K562 (cell line): ENCODE measurements around the gene ATG4D. TPM values are rescaled to one million over a fixed set of nuclear protein-coding genes. Genes with fewer than 3 reads are reported as not detected.

ENCODE experiments used
- AFF4 ChIP-seq: sonication (generic); formaldehyde crosslinking; IDR thresholded peaks from 2 replicates; pipeline ENCODE4 v1.8.0; 2023; ENCODE audit warnings: mild to moderate bottlenecking, missing genetic modification reagents
- ATF1 ChIP-seq, 2 experiments: fragments of 450-650 bp in 1 of 2; IDR thresholded peaks; 2 replicates each; pipeline ENCODE4 v1.6.1; 2016; ENCODE audit warnings: missing compliant biosample characterization in 1 of 2, missing genetic modification characterization in 1 of 2
- BRCA1 ChIP-seq, 2 experiments: fragments of 450-650 bp in 1 of 2; sonication (generic) in 1 of 2; formaldehyde crosslinking in 1 of 2; IDR thresholded peaks; 2 replicates each; pipeline versions ENCODE4 v1.5.0 to v1.6.1; 2017 to 2020; ENCODE audit warnings: mild to moderate bottlenecking in 1 of 2, missing genetic modification reagents in 1 of 2
- CEBPG ChIP-seq, 3 experiments: fragments of 200-800 bp in 1 of 3; sonication (Bioruptor generic) in 1 of 3; sonication (generic) in 1 of 3; formaldehyde crosslinking in 1 of 3; IDR thresholded peaks in 2 of 3; conservative IDR thresholded peaks in 1 of 3; 2 replicates each; pipeline versions ENCODE4 v1.6.1 to v1.8.0; 2016 to 2022; ENCODE audit warnings: missing compliant biosample characterization in 2 of 3, missing genetic modification characterization in 2 of 3, mild to moderate bottlenecking in 1 of 3, missing genetic modification reagents in 1 of 3
- EGR1 ChIP-seq: fragments of 450-650 bp; conservative IDR thresholded peaks from 2 replicates; pipeline ENCODE4 v1.6.1; 2017; ENCODE audit warnings: mild to moderate bottlenecking
- FOXA3 ChIP-seq, 2 experiments: fragments of 450-650 bp in 1 of 2; sonication (generic) in 1 of 2; formaldehyde crosslinking; IDR thresholded peaks in 1 of 2; conservative IDR thresholded peaks in 1 of 2; 2 replicates each; pipeline versions ENCODE4 v1.4.0 to v1.8.0; 2020 to 2022; ENCODE audit warnings: mild to moderate bottlenecking in 2 of 2, missing genetic modification reagents in 1 of 2
- MTF1 ChIP-seq: fragments of 250-450 bp; sonication (Bioruptor Pico); IDR thresholded peaks from 2 replicates; pipeline ENCODE4 v1.9.0; 2021; ENCODE audit warnings: moderate library complexity, mild to moderate bottlenecking, inconsistent platforms, borderline replicate concordance
- NONO ChIP-seq, 2 experiments: fragments of 200-400 bp in 1 of 2; fragments of 450-650 bp in 1 of 2; formaldehyde crosslinking in 1 of 2; IDR thresholded peaks; 2 replicates each; pipeline ENCODE4 v1.6.1; 2017; ENCODE audit warnings: low read depth in 2 of 2, mild to moderate bottlenecking in 2 of 2, moderate library complexity in 2 of 2, low read length in 1 of 2
- RB1 ChIP-seq: fragments of 450-650 bp; IDR thresholded peaks from 2 replicates; pipeline ENCODE4 v1.6.1; 2017; ENCODE audit warnings: low read depth, mild to moderate bottlenecking
- RBFOX2 ChIP-seq: fragments of 200-400 bp; formaldehyde crosslinking; IDR thresholded peaks from 2 replicates; pipeline ENCODE4 v1.6.1; 2017; ENCODE audit warnings: low read depth, mild to moderate bottlenecking, low read length, moderate library complexity
- SNAPC5 ChIP-seq: fragments of 250-450 bp; sonication (Bioruptor Pico); IDR thresholded peaks from 2 replicates; pipeline ENCODE4 v1.8.0; 2021; ENCODE audit warnings: moderate library complexity, mild to moderate bottlenecking, inconsistent platforms
- SREBF2 ChIP-seq: sonication (generic); formaldehyde crosslinking; IDR thresholded peaks from 2 replicates; pipeline ENCODE4 v1.4.0; 2020; ENCODE audit warnings: mild to moderate bottlenecking, missing genetic modification reagents
- YY1 ChIP-seq, 3 experiments: IDR thresholded peaks; 2 replicates each; pipeline ENCODE4 v1.6.1; 2011; ENCODE audit warnings: low read length in 2 of 3, mild to moderate bottlenecking in 2 of 3, moderate library complexity in 2 of 3, borderline replicate concordance in 1 of 3, control low read depth in 1 of 3, low read depth in 1 of 3; ENCODE audit not compliant: insufficient read depth in 3 of 3, insufficient replicate concordance in 2 of 3, control insufficient read depth in 1 of 3, insufficient read length in 1 of 3; ENCODE audit errors: extremely low read depth in 1 of 3
- ZNF445 ChIP-seq: fragments of 250-450 bp; sonication (Bioruptor Pico); IDR thresholded peaks from 2 replicates; pipeline ENCODE4 v1.4.0; 2020; ENCODE audit warnings: low read depth, mild to moderate bottlenecking, moderate library complexity
- polyA plus RNA-seq, 8 experiments: library from polyadenylated mRNA; depleted of rRNA in 4 of 8; stranded (reverse) in 5 of 8; unstranded in 3 of 8; fragments of >200 nt; fragmentation: Nextera tagmentation in 2 of 8; fragmentation: Illumina TruSeq in 1 of 8; extraction: Ambion mirVana in 2 of 8; extraction: Trizol in 1 of 8; gene quantifications; 2 replicates each; pipeline versions ENCODE4 v1.2.1 to v1.2.3, GENCODE V29; 2011 to 2014; ENCODE audit warnings: inconsistent platforms in 1 of 8, missing spikeins in 1 of 8
- total RNA-seq, 7 experiments: library from RNA; depleted of rRNA in 6 of 7; stranded (reverse); fragments of >200 nt in 6 of 7; fragmentation: Illumina TruSeq in 2 of 7; extraction: Trizol in 2 of 7; gene quantifications; 2 replicates each; pipeline versions ENCODE4 v1.2.1 to v1.2.3, GENCODE V29; 2011 to 2021; ENCODE audit warnings: low replicate concordance in 1 of 7
- TF ChIP-seq, protein P1 (sequence below), 2 experiments: fragments of 250-450 bp in 1 of 2; fragments of 450-650 bp in 1 of 2; sonication (Bioruptor Pico) in 1 of 2; IDR thresholded peaks; 2 replicates each; pipeline versions ENCODE4 v1.6.1 to v1.8.0; 2016 to 2021; ENCODE audit warnings: mild to moderate bottlenecking in 2 of 2, moderate library complexity in 2 of 2, missing compliant biosample characterization in 1 of 2, missing genetic modification characterization in 1 of 2
- TF ChIP-seq, protein P2 (sequence below): fragments of 200-800 bp; sonication (Bioruptor generic); IDR thresholded peaks from 2 replicates; pipeline ENCODE4 v1.6.1; 2017; ENCODE audit warnings: missing genetic modification characterization, missing compliant biosample characterization

ATG4D gene
- total and polyA plus RNA-seq, 9 of the 15 experiments (the other 6 are each of a cell fraction or from before 2014, with no cell fraction given): 0.51 to 66.1 (median 22.9) TPM

- no peak for TF ChIP-seq AFF4 (CRISPR knock-in tag)
- no peak for TF ChIP-seq ZNF445 (CRISPR knock-in tag)
- TF ChIP-seq CEBPG (CRISPR knock-in tag; IDR thresholded peaks at IDR 0.05): no peak
- no peak for TF ChIP-seq CEBPG (tag; conservative IDR thresholded peaks at IDR 0.05 in 1 of 2, IDR thresholded peaks at IDR 0.05 in 1 of 2)
- TF ChIP-seq FOXA3 (CRISPR knock-in tag; conservative IDR thresholded peaks at IDR 0.05 in 1 of 2, IDR thresholded peaks at IDR 0.05 in 1 of 2): peak in 1 of 2 experiments; percentile 45; a peak in 1 of 4 replicates
- TF ChIP-seq YY1 (IDR thresholded peaks at IDR 0.05; ENCODE audit: borderline replicate concordance in 1 of 3, control insufficient read depth in 1 of 3, extremely low read depth in 1 of 3, insufficient read depth in 3 of 3, insufficient read length in 1 of 3, insufficient replicate concordance in 2 of 3, low read depth in 1 of 3, low read length in 2 of 3): peak in 1 of 3 experiments; percentile 33
- TF ChIP-seq ATF1 (CRISPR knock-in tag; IDR thresholded peaks at IDR 0.05): 0 out of 2 replicates have a peak, but pooled peaks have one; percentile 13
- no peak for TF ChIP-seq ATF1 (tag; IDR thresholded peaks at IDR 0.05)
- no peak for TF ChIP-seq MTF1
- TF ChIP-seq RBFOX2: no peak
- TF ChIP-seq EGR1: 0 out of 2 replicates have a peak, but pooled peaks have one; percentile 19
- TF ChIP-seq RB1: peak; percentile 36; the same call in 1 of the 2 replicates
- TF ChIP-seq SNAPC5 (CRISPR knock-in tag): no peak
- no peak for TF ChIP-seq SREBF2 (CRISPR knock-in tag)
- TF ChIP-seq, protein P1, sequence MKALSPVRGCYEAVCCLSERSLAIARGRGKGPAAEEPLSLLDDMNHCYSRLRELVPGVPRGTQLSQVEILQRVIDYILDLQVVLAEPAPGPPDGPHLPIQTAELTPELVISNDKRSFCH (CRISPR knock-in tag; IDR thresholded peaks at IDR 0.05): no peak
- TF ChIP-seq, protein P1 (tag; IDR thresholded peaks at IDR 0.05): 0 out of 2 replicates have a peak, but pooled peaks have one; percentile 32
- no peak for TF ChIP-seq BRCA1 (IDR thresholded peaks at IDR 0.05)
- TF ChIP-seq BRCA1 (CRISPR knock-in tag; IDR thresholded peaks at IDR 0.05): no peak
- TF ChIP-seq, protein P2, sequence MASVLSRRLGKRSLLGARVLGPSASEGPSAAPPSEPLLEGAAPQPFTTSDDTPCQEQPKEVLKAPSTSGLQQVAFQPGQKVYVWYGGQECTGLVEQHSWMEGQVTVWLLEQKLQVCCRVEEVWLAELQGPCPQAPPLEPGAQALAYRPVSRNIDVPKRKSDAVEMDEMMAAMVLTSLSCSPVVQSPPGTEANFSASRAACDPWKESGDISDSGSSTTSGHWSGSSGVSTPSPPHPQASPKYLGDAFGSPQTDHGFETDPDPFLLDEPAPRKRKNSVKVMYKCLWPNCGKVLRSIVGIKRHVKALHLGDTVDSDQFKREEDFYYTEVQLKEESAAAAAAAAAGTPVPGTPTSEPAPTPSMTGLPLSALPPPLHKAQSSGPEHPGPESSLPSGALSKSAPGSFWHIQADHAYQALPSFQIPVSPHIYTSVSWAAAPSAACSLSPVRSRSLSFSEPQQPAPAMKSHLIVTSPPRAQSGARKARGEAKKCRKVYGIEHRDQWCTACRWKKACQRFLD (CRISPR knock-in tag): no peak; the same call in 1 of the 2 replicates
- peak in 1 of 2 experiments; percentile 84; a peak in 1 of 4 replicates for TF ChIP-seq NONO (IDR thresholded peaks at IDR 0.05; ENCODE audit: low read depth in 2 of 2, low read length in 1 of 2)
Measured at GRCh38 chr19:10568062-10568825, 24.5 kb downstream of the ATG4D start (continued).
